Measurements from ENCODE around the gene MXD1. TPM values are rescaled to one million over a fixed set of nuclear protein-coding genes. Genes with fewer than 3 reads are reported as not detected.

The MXD1 gene
- total and polyA plus RNA-seq, 4 donors = 5.4 to 27.2 (median 17.2) TPM

DNA sequence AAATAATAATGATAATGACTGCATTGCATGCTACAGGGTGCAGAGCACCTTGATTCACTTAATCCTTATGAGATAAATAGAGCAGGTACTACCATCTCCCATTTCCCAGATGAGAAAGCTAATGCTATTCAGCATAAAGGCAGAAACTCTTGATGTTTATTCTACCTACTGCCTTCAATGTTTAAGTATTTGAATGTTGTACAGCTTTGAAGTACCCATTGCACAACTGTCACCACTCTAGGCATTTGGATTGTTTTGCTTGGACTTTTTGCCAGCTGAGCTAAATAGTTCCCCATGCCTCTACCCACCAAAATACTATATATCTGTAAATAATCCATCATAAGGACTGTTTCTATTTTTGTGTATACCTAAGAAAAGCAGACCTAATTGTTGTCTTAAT is 7.7 kb upstream of the MXD1 start:
- Histone ChIP-seq H3K27ac (ENCODE audit: low read depth, low read length) (no peak overlapping the region), H3K4me1 (ENCODE audit: control insufficient read depth, insufficient read depth, low read length) (no peaks in the 10 kb centered on the region), H3K27me3 (ENCODE audit: control insufficient read depth, insufficient read depth, low read length) (no peaks in the 10 kb centered on the region), H3K9me3 (ENCODE audit: control insufficient read depth, insufficient read depth, low read length) (no peaks in the 10 kb centered on the region), H3K36me3 (ENCODE audit: control insufficient read depth, insufficient read depth, low read length) (peaks cover 23% of the 10 kb centered on the region), H3K4me3 (ENCODE audit: low read depth, low read length) (no peak overlapping the region)
- DNase-seq (ENCODE audit: low read depth in 4 of 6, low spot score in 6 of 6) = no peak

GRCh38 chr2:69911985-69912563 is 2.8 kb upstream of the MXD1 start:
- no CpG with 5 or more reads among the region's 2 CpGs for WGBS (ENCODE audit: insufficient coverage)
- Histone ChIP-seq H3K4me3 (ENCODE audit: low read depth, low read length) (no peak overlapping the region), H3K36me3 (ENCODE audit: control insufficient read depth, insufficient read depth, low read length) (peaks cover 14% of the 10 kb centered on the region), H3K9me3 (ENCODE audit: control insufficient read depth, insufficient read depth, low read length) (no peaks in the 10 kb centered on the region), H3K4me1 (ENCODE audit: control insufficient read depth, insufficient read depth, low read length) (peaks cover 11% of the 10 kb centered on the region), H3K27ac (ENCODE audit: low read depth, low read length) (no peak overlapping the region), H3K27me3 (ENCODE audit: control insufficient read depth, insufficient read depth, low read length) (no peaks in the 10 kb centered on the region)
- DNase-seq (ENCODE audit: low read depth in 4 of 6, low spot score in 6 of 6) = peak in 5 of 6 donors; percentile 42 to 93 (median 65)

- Histone ChIP-seq H3K4me3 (ENCODE audit: low read depth, low read length) (peak overlapping the region; percentile 70), H3K36me3 (ENCODE audit: control insufficient read depth, insufficient read depth, low read length) (peaks cover 5% of the 10 kb centered on the region), H3K27me3 (ENCODE audit: control insufficient read depth, insufficient read depth, low read length) (no peaks in the 10 kb centered on the region), H3K9me3 (ENCODE audit: control insufficient read depth, insufficient read depth, low read length) (no peaks in the 10 kb centered on the region), H3K27ac (ENCODE audit: low read depth, low read length) (peak overlapping the region; percentile 97), H3K4me1 (ENCODE audit: control insufficient read depth, insufficient read depth, low read length) (peaks cover 11% of the 10 kb centered on the region)
- under 1% methylated on average over 56 of the region's 56 CpGs for WGBS (ENCODE audit: insufficient coverage)
- DNase-seq (ENCODE audit: low read depth in 4 of 6, low spot score in 6 of 6) = peak; percentile 98 to 100 (median 100)
Observed at GRCh38 chr2:69914164-69914949, 552 bp upstream of the MXD1 start.

GRCh38 chr2:69916106-69916505 is 1.2 kb downstream of the MXD1 start:
- peaks cover 10% of the 10 kb centered on the region for H3K36me3 ChIP-seq (ENCODE audit: control insufficient read depth, insufficient read depth, low read length)
- H3K4me3 ChIP-seq (ENCODE audit: low read depth, low read length) = peak overlapping the region; percentile 72
- H3K4me1 ChIP-seq (ENCODE audit: control insufficient read depth, insufficient read depth, low read length) = peaks cover 11% of the 10 kb centered on the region
- no CpG with 5 or more reads among the region's 2 CpGs for WGBS (ENCODE audit: insufficient coverage)
- no peak overlapping the region for H3K27ac ChIP-seq (ENCODE audit: low read depth, low read length)
- DNase-seq (ENCODE audit: low read depth in 4 of 6, low spot score in 6 of 6) = no peak
- no peaks in the 10 kb centered on the region for H3K9me3 ChIP-seq (ENCODE audit: control insufficient read depth, insufficient read depth, low read length)
- no peaks in the 10 kb centered on the region for H3K27me3 ChIP-seq (ENCODE audit: control insufficient read depth, insufficient read depth, low read length)

DNA sequence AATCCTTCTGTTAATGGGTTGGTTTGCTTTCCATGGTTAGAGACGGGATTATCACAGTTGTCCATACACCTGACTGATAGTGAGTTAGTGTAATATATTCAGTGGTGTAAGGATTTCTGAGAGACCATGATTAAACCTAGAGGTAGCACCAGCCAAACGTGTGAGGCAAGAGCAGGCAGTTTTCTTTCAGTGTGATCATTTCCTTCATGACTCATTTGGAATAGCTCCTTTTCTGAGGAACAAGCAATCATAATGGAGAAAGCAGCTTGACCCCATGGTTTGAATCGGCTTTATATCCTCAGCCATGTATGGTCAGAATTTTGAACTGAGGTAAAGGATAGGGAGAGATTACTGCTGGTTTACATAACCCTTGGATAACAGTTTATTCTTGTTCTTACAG is 2.9 kb downstream of the MXD1 start:
- Histone ChIP-seq H3K27ac (ENCODE audit: low read depth, low read length) (no peak overlapping the region), H3K36me3 (ENCODE audit: control insufficient read depth, insufficient read depth, low read length) (peaks cover 13% of the 10 kb centered on the region), H3K27me3 (ENCODE audit: control insufficient read depth, insufficient read depth, low read length) (no peaks in the 10 kb centered on the region), H3K9me3 (ENCODE audit: control insufficient read depth, insufficient read depth, low read length) (no peaks in the 10 kb centered on the region), H3K4me3 (ENCODE audit: low read depth, low read length) (no peak overlapping the region), H3K4me1 (ENCODE audit: control insufficient read depth, insufficient read depth, low read length) (peaks cover 11% of the 10 kb centered on the region)
- no peak for DNase-seq (ENCODE audit: low read depth in 4 of 6, low spot score in 6 of 6)
- 100% methylated on average over 1 of the region's 3 CpGs for WGBS (ENCODE audit: insufficient coverage)

DNA sequence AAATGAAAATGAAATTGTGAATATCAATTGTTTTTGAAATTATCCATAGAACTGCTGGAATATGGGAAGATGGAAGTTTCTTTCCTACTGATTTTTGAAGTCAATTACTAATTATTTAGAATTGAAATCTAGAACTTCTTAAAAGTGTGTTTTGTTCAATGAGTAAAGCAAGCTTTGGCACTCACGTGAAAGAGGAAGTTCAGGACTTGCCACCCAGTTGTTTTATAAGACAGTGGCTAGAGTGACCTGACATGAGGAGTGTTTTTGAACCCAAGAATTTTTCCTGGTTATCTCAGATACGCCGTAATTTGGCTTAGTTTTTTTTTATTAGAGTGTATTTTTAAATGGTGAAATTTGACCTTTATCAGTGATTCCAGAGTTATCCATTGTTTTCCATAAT is 3.5 kb downstream of the MXD1 start:
- no peaks in the 10 kb centered on the region for H3K27me3 ChIP-seq (ENCODE audit: control insufficient read depth, insufficient read depth, low read length)
- no peak overlapping the region for H3K4me3 ChIP-seq (ENCODE audit: low read depth, low read length)
- H3K27ac ChIP-seq (ENCODE audit: low read depth, low read length) = no peak overlapping the region
- H3K4me1 ChIP-seq (ENCODE audit: control insufficient read depth, insufficient read depth, low read length) = peaks cover 11% of the 10 kb centered on the region
- no CpG with 5 or more reads among the region's 3 CpGs for WGBS (ENCODE audit: insufficient coverage)
- H3K36me3 ChIP-seq (ENCODE audit: control insufficient read depth, insufficient read depth, low read length) = peaks cover 15% of the 10 kb centered on the region
- no peaks in the 10 kb centered on the region for H3K9me3 ChIP-seq (ENCODE audit: control insufficient read depth, insufficient read depth, low read length)
- no peak for DNase-seq (ENCODE audit: low read depth in 4 of 6, low spot score in 6 of 6)

DNA sequence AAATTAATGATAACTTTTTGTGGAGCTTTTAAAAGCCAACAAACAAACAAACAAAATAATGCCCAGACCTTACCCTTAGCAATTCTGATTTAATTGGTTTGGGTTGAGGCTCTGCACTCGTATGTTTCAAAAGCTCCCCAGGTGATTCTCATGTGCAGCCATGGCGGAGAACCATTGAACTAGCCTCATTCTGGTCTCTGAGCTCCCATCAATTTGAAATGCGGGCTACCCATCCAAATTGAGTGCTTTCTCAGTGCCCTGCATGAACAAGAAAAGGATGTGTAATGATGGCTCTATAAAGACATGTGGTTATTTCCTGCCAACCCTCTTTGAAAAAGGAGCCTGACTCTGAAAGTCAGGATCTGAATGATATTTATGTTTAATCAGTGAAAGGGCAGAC is 8.2 kb downstream of the MXD1 start:
- no peaks in the 10 kb centered on the region for H3K9me3 ChIP-seq (ENCODE audit: control insufficient read depth, insufficient read depth, low read length)
- no peak overlapping the region for H3K27ac ChIP-seq (ENCODE audit: low read depth, low read length)
- WGBS (ENCODE audit: insufficient coverage) = no CpG with 5 or more reads among the region's 3 CpGs
- no peaks in the 10 kb centered on the region for H3K27me3 ChIP-seq (ENCODE audit: control insufficient read depth, insufficient read depth, low read length)
- peaks cover 15% of the 10 kb centered on the region for H3K36me3 ChIP-seq (ENCODE audit: control insufficient read depth, insufficient read depth, low read length)
- no peaks in the 10 kb centered on the region for H3K4me1 ChIP-seq (ENCODE audit: control insufficient read depth, insufficient read depth, low read length)
- DNase-seq (ENCODE audit: low read depth in 4 of 6, low spot score in 6 of 6) = peak in 1 of 6 donors; percentile 76
- no peak overlapping the region for H3K4me3 ChIP-seq (ENCODE audit: low read depth, low read length)

- Histone ChIP-seq H3K36me3 (ENCODE audit: control insufficient read depth, insufficient read depth, low read length) (peaks cover 5% of the 10 kb centered on the region), H3K9me3 (ENCODE audit: control insufficient read depth, insufficient read depth, low read length) (no peaks in the 10 kb centered on the region), H3K4me1 (ENCODE audit: control insufficient read depth, insufficient read depth, low read length) (no peaks in the 10 kb centered on the region), H3K27me3 (ENCODE audit: control insufficient read depth, insufficient read depth, low read length) (no peaks in the 10 kb centered on the region), H3K27ac (ENCODE audit: low read depth, low read length) (no peak overlapping the region), H3K4me3 (ENCODE audit: low read depth, low read length) (no peak overlapping the region)
- 60% methylated on average over 1 of the region's 3 CpGs for WGBS (ENCODE audit: insufficient coverage)
- DNase-seq (ENCODE audit: low read depth in 4 of 6, low spot score in 6 of 6) = no peak
Observed at GRCh38 chr2:69926849-69927515, 12.1 kb downstream of the MXD1 start.

- no peak for DNase-seq (ENCODE audit: low read depth in 4 of 6, low spot score in 6 of 6)
- H3K27ac ChIP-seq (ENCODE audit: low read depth, low read length) = no peak overlapping the region
- WGBS (ENCODE audit: insufficient coverage) = 73% methylated on average over 7 of the region's 7 CpGs
Observed at GRCh38 chr2:69931832-69932595, 17.1 kb downstream of the MXD1 start.

More at GRCh38 chr2:69931832-69932595, 17.1 kb downstream of the MXD1 start:
- H3K4me3 ChIP-seq (ENCODE audit: low read depth, low read length) = no peak overlapping the region
- H3K9me3 ChIP-seq (ENCODE audit: control insufficient read depth, insufficient read depth, low read length) = no peaks in the 10 kb centered on the region
- H3K4me1 ChIP-seq (ENCODE audit: control insufficient read depth, insufficient read depth, low read length) = peaks cover 4% of the 10 kb centered on the region
- peaks cover 16% of the 10 kb centered on the region for H3K36me3 ChIP-seq (ENCODE audit: control insufficient read depth, insufficient read depth, low read length)
- no peaks in the 10 kb centered on the region for H3K27me3 ChIP-seq (ENCODE audit: control insufficient read depth, insufficient read depth, low read length)

Measured in spinal cord (tissue), 10 donors.